GM12878 (cell line): ENCODE results near the gene BMPR1B. TPM values are rescaled to one million over a fixed set of nuclear protein-coding genes. Genes with fewer than 3 reads are reported as not detected.

ENCODE experiments used
- ATAC-seq: fragments of 200-7000 bp; cut with Tn5 transposase; 3 replicates; pipeline ENCODE4 v1.9.1; 2020; ENCODE audit warnings: mild to moderate bottlenecking, moderate library complexity
- BruUV-seq: library from RNA; stranded (reverse); fragments of 400-500 nt; replicated peaks from 2 replicates; lab custom pipeline; 2021; lab: Mats Ljungman, UMichigan
- CTCF ChIA-PET: fragments of 300-600 bp; sonication (Branson Sonifier 250); formaldehyde crosslinking; extraction: SDS; loops from one replicate; lab custom pipeline; 2021; ENCODE audit warnings: inconsistent platforms; lab: Yijun Ruan, JAX
- POLR2A ChIA-PET: fragments of 350-600 bp; formaldehyde crosslinking; extraction: SDS; loops from one replicate; lab custom pipeline; 2021; ENCODE audit warnings: inconsistent platforms; lab: Charles Lee
- RAD21 ChIA-PET: fragments of 300-600 bp; sonication (Branson Sonifier 250); formaldehyde crosslinking; loops from one replicate; lab custom pipeline; 2023; ENCODE audit warnings: antibody characterized with exemption; ENCODE audit not compliant: unreplicated experiment; lab: Charles Lee
- SMC1A ChIA-PET: fragments of 300-600 bp; sonication (Branson Sonifier 250); formaldehyde crosslinking; loops from one replicate; lab custom pipeline; 2023; ENCODE audit not compliant: unreplicated experiment, uncharacterized antibody; lab: Charles Lee
- DNase-seq: peaks from one replicate; pipeline ENCODE4 v3.0.0-alpha.2; 2011; ENCODE audit warnings: low read depth, low spot score
- FAIRE-seq: peaks from 3 replicates; lab custom pipeline; 2011; peaks lifted over from hg19 to GRCh38; lab: Jason Lieb, UNC
- H2AFZ ChIP-seq: 2 replicates; pipeline ENCODE4 v1.6.0; 2011; ENCODE audit warnings: low read depth, low read length, control low read depth; ENCODE audit not compliant: control insufficient read depth
- H3K27ac ChIP-seq: 2 replicates; pipeline ENCODE4 v1.5.1; 2011; ENCODE audit warnings: control low read depth; ENCODE audit not compliant: control insufficient read depth, insufficient read depth
- H3K27me3 ChIP-seq, 2 experiments: replicated peaks in 1 of 2; 2 replicates each; pipeline versions ENCODE4 v1.6.0 to v1.6.1; 2011; ENCODE audit warnings: low read length in 1 of 2; ENCODE audit not compliant: control insufficient read depth in 2 of 2, insufficient read depth in 2 of 2
- H3K36me3 ChIP-seq, 2 experiments: 2 replicates each; pipeline ENCODE4 v1.5.1; 2011; ENCODE audit warnings: low read length in 1 of 2; ENCODE audit not compliant: control insufficient read depth in 2 of 2, insufficient read depth in 2 of 2
- H3K4me1 ChIP-seq: 2 replicates; pipeline ENCODE4 v1.6.1; 2011; ENCODE audit warnings: mild to moderate bottlenecking, low read length, moderate library complexity, mixed read lengths; ENCODE audit not compliant: control insufficient read depth, insufficient read depth
- H3K4me2 ChIP-seq: 2 replicates; pipeline ENCODE4 v1.6.0; 2011; ENCODE audit warnings: control low read depth; ENCODE audit not compliant: control insufficient read depth, insufficient read depth
- H3K4me3 ChIP-seq: fragments of 200-600 bp; sonication (generic); 2 replicates; pipeline ENCODE4 v1.5.1; 2016
- H3K79me2 ChIP-seq: 2 replicates; pipeline ENCODE4 v1.6.0; 2011; ENCODE audit warnings: low read length; ENCODE audit not compliant: control insufficient read depth, insufficient read depth
- H3K9ac ChIP-seq: 2 replicates; pipeline ENCODE4 v1.8.0; 2011; ENCODE audit warnings: low read length, control low read depth, mixed read lengths; ENCODE audit not compliant: control insufficient read depth, insufficient read depth
- H3K9me3 ChIP-seq: replicated peaks from 3 replicates; pipeline ENCODE4 v1.5.1; 2011; ENCODE audit warnings: mild to moderate bottlenecking, low read length; ENCODE audit not compliant: control insufficient read depth, insufficient read depth
- H4K20me1 ChIP-seq: 2 replicates; pipeline ENCODE4 v1.6.0; 2011; ENCODE audit not compliant: control insufficient read depth, insufficient read depth
- ATF7 ChIP-seq: fragments of 450-650 bp; IDR thresholded peaks from 2 replicates; pipeline ENCODE4 v1.6.1; 2016; ENCODE audit warnings: low read depth, mild to moderate bottlenecking
- DPF2 ChIP-seq: fragments of 450-650 bp; IDR thresholded peaks from 2 replicates; pipeline ENCODE4 v1.6.1; 2017; ENCODE audit warnings: mild to moderate bottlenecking
- FOXK2 ChIP-seq: fragments of 450-650 bp; IDR thresholded peaks from 2 replicates; pipeline ENCODE4 v1.6.1; 2017; ENCODE audit warnings: mild to moderate bottlenecking, moderate library complexity
- GATAD2B ChIP-seq: fragments of 450-650 bp; conservative IDR thresholded peaks from 2 replicates; pipeline ENCODE4 v1.6.1; 2017; ENCODE audit warnings: low read depth, mild to moderate bottlenecking, moderate library complexity
- JUNB ChIP-seq: IDR thresholded peaks from 2 replicates; pipeline ENCODE4 v1.6.1; 2016; ENCODE audit warnings: antibody characterized with exemption, mild to moderate bottlenecking
- NFIC ChIP-seq: IDR thresholded peaks from 2 replicates; pipeline ENCODE4 v1.6.1; 2012; ENCODE audit warnings: low read depth, mild to moderate bottlenecking, inconsistent platforms, low read length, moderate library complexity
- SP1 ChIP-seq: IDR thresholded peaks from one replicate; pipeline ENCODE4 v1.6.1; 2011; ENCODE audit warnings: low read depth, low read length
- TCF7 ChIP-seq: IDR thresholded peaks from 2 replicates; pipeline ENCODE4 v1.6.1; 2014; ENCODE audit warnings: antibody characterized with exemption, borderline replicate concordance
- ZBTB40 ChIP-seq: fragments of 450-650 bp; IDR thresholded peaks from 2 replicates; pipeline ENCODE4 v1.6.1; 2016; ENCODE audit warnings: mild to moderate bottlenecking, moderate library complexity, borderline replicate concordance
- ZNF24 ChIP-seq: fragments of 450-650 bp; IDR thresholded peaks from 2 replicates; pipeline ENCODE4 v1.6.1; 2017; ENCODE audit warnings: antibody characterized with exemption, mild to moderate bottlenecking
- ZNF384 ChIP-seq: IDR thresholded peaks from 2 replicates; pipeline ENCODE4 v1.6.1; 2012; ENCODE audit warnings: low read depth, mild to moderate bottlenecking, low read length, improper control_type of control experiment, borderline replicate concordance
- ZNF592 ChIP-seq: fragments of 450-650 bp; IDR thresholded peaks from 2 replicates; pipeline ENCODE4 v1.6.1; 2017; ENCODE audit warnings: mild to moderate bottlenecking, moderate library complexity
- WGBS: methylation state at CpG from one replicate; pipeline ENCODE4 v1.1.6; 2016; ENCODE audit warnings: low lambda C conversion rate; ENCODE audit not compliant: insufficient replicate concordance, insufficient coverage; ENCODE audit errors: missing lambda C conversion rate; 5-methylcytosine and 5-hydroxymethylcytosine counted together
- in situ Hi-C: fragments of 300-500 bp; cut with MboI; formaldehyde crosslinking; loops from 9 replicates; pipeline ENCODE4 v1.14.3; 2018; ENCODE audit warnings: mixed read lengths
- intact Hi-C: fragments of 100-400 bp; cut with micrococcal nuclease; formaldehyde crosslinking; loops from one replicate; pipeline ENCODE4 v1.14.2; 2022; ENCODE audit not compliant: unreplicated experiment
- polyA plus RNA-seq, 11 experiments: library from polyadenylated mRNA; depleted of rRNA in 4 of 11; unstranded in 6 of 11; stranded (reverse) in 5 of 11; fragments of >200 nt; fragmentation: Nextera tagmentation in 4 of 11; fragmentation: Illumina TruSeq in 1 of 11; extraction: Ambion mirVana in 4 of 11; extraction: Trizol in 1 of 11; gene quantifications; 1 replicate in 1 of 11; 2 replicates in 10 of 11; pipeline versions ENCODE4 v1.2.1 to v1.2.3, GENCODE V29; 2011 to 2016; ENCODE audit warnings: inconsistent platforms in 2 of 11, missing spikeins in 2 of 11, low read depth in 1 of 11
- total RNA-seq, 4 experiments: library from RNA; depleted of rRNA in 3 of 4; stranded (reverse); fragments of >200 nt in 3 of 4; fragmentation: Illumina TruSeq in 1 of 4; extraction: Trizol in 1 of 4; gene quantifications; 2 replicates each; pipeline versions ENCODE4 v1.2.1 to v1.2.3, GENCODE V29; 2013 to 2021

BMPR1B gene
- total and polyA plus RNA-seq, 10 of the 15 experiments (the other 5 are each of a cell fraction or from before 2014, with no cell fraction given), result not detected

GRCh38 chr4:94767446-94767845, 9.7 kb downstream of the BMPR1B start (continued):
- TF ChIP-seq ZNF384 (no peak), TCF7 (no peak), ZNF24 (no peak)

- RAD21 ChIA-PET, result no interaction called here
- Histone ChIP-seq H3K4me3 (no peak overlapping the region), H3K27me3 (no peaks in the 10 kb centered on the region), H3K4me1 (no peaks in the 10 kb centered on the region), H3K4me2 (no peak overlapping the region), H3K9ac (no peak overlapping the region), H3K27ac (no peak overlapping the region), H3K36me3 (no peaks in the 10 kb centered on the region), H3K79me2 (no peaks in the 10 kb centered on the region), H2AFZ (no peak overlapping the region), H3K9me3 (no peaks in the 10 kb centered on the region), H4K20me1 (no peaks in the 10 kb centered on the region)
- in situ Hi-C loops (no loop called here), intact Hi-C loops (no loop called here)
- no peak for DNase-seq
- ATAC-seq, result no peak
- POLR2A ChIA-PET, result no interaction called here
- no TSS peak for BruUV-seq
- SMC1A ChIA-PET, result no interaction called here
- CTCF ChIA-PET, result no interaction called here
- TF ChIP-seq DPF2, result no peak
- no peak for TF ChIP-seq ATF7
- no peak for TF ChIP-seq NFIC
- TF ChIP-seq GATAD2B, result no peak
- no peak for TF ChIP-seq JUNB
- TF ChIP-seq FOXK2, result no peak
- no peak for TF ChIP-seq TCF7
- no peak for TF ChIP-seq ZBTB40
- no peak for TF ChIP-seq SP1
- no peak for TF ChIP-seq ZNF592
- WGBS, result 7% methylated on average over 1 of the region's 1 CpG
- FAIRE-seq, result no peak
Measured at GRCh38 chr4:94782707-94783106, 25.0 kb downstream of the BMPR1B start.
